22Rv1 (cell line): ENCODE results near the gene ATP8B4.

Source experiments
- H3K27ac ChIP-seq: fragments of 450-650 bp; 2 replicates; pipeline ENCODE4 v1.5.1; 2017
- ZFX ChIP-seq: fragments of 450-650 bp; IDR thresholded peaks from 2 replicates; pipeline ENCODE4 v1.6.1; 2017; ENCODE audit warnings: antibody characterized with exemption, borderline replicate concordance
- TF ChIP-seq, protein P1 (sequence below): fragments of 450-650 bp; IDR thresholded peaks from 2 replicates; pipeline ENCODE4 v1.5.1; 2017; ENCODE audit warnings: mild to moderate bottlenecking

ATP8B4 gene

GRCh38 chr15:50145451-50145872 lies 26.4 kb upstream of the ATP8B4 start:
- no peak overlapping the region for H3K27ac ChIP-seq
- TF ChIP-seq ZFX: no peak
- TF ChIP-seq, protein P1, sequence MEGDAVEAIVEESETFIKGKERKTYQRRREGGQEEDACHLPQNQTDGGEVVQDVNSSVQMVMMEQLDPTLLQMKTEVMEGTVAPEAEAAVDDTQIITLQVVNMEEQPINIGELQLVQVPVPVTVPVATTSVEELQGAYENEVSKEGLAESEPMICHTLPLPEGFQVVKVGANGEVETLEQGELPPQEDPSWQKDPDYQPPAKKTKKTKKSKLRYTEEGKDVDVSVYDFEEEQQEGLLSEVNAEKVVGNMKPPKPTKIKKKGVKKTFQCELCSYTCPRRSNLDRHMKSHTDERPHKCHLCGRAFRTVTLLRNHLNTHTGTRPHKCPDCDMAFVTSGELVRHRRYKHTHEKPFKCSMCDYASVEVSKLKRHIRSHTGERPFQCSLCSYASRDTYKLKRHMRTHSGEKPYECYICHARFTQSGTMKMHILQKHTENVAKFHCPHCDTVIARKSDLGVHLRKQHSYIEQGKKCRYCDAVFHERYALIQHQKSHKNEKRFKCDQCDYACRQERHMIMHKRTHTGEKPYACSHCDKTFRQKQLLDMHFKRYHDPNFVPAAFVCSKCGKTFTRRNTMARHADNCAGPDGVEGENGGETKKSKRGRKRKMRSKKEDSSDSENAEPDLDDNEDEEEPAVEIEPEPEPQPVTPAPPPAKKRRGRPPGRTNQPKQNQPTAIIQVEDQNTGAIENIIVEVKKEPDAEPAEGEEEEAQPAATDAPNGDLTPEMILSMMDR: peak; percentile 70

- no peak overlapping the region for H3K27ac ChIP-seq
- TF ChIP-seq, protein P1: no peak
- TF ChIP-seq ZFX: no peak
Observed at GRCh38 chr15:50144341-50145120, 25.5 kb upstream of the ATP8B4 start.

GRCh38 chr15:50143255-50143860 lies 24.3 kb upstream of the ATP8B4 start:
- no peak overlapping the region for H3K27ac ChIP-seq
- no peak for TF ChIP-seq ZFX
- TF ChIP-seq, protein P1: no peak

GRCh38 chr15:50141856-50142255 lies 22.8 kb upstream of the ATP8B4 start:
- no peak overlapping the region for H3K27ac ChIP-seq
- TF ChIP-seq ZFX: no peak
- TF ChIP-seq, protein P1: no peak

GRCh38 chr15:50140983-50141382 lies 21.9 kb upstream of the ATP8B4 start:
- no peak for TF ChIP-seq ZFX
- TF ChIP-seq, protein P1: no peak
- H3K27ac ChIP-seq: no peak overlapping the region

DNA sequence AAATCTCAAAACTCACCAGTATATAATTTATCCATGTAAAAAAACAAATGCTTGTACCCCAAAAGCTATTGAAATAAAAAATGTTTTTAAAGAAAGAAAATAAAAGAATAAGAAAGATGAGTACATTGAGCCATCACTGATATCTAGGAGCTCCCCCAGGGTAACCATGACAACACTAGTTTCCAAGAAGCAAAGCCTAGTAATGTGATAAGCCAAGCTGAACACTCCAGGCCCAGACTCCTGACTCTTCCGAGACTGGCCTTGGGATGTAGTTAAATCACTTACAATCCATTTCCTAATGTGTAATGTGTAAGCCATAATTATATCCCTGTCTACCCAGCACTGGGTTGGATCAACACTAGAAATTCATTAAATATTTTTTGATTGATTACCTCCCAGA lies 21.1 kb upstream of the ATP8B4 start:
- H3K27ac ChIP-seq: no peak overlapping the region
- no peak for TF ChIP-seq ZFX
- TF ChIP-seq, protein P1: no peak

- no peak for TF ChIP-seq ZFX
- TF ChIP-seq, protein P1: peak; percentile 19; the same call in 1 of the 2 replicates
- no peak overlapping the region for H3K27ac ChIP-seq
Observed at GRCh38 chr15:50138391-50138790, 19.4 kb upstream of the ATP8B4 start.
